ENCODE results near the gene TOR3A.

TOR3A gene

DNA sequence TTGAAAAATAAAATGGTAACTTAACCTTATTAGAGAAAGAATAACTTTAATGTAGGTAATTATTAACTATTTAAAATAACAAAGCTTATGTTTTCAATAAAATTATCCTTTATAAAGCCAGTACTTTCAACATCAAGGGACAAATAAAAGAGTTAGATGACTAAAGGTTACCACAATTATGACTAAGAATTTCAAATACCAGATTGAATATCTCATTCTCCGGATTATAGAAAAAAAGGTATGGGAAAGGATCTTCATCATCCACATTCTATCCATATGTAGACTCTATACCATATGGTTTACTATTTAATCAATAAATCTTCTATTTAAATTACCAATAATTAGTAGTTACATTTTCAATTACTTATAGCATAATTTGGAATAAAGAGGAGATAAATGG, 62.8 kb downstream of the TOR3A start:
- Histone ChIP-seq H3K36me3 (ENCODE audit: control insufficient read depth in 4 of 4, insufficient read depth in 4 of 4, low read length in 3 of 4) (peaks cover 0 to 16% (median 4%) of the 10 kb centered on the region in 4 experiments), H3K27me3 (replicated peaks in 2 of 5; ENCODE audit: control insufficient read depth in 4 of 5, insufficient read depth in 5 of 5, low read length in 4 of 5) (no peaks in the 10 kb centered on the region), H3K4me1 (ENCODE audit: control extremely low read depth in 1 of 4, control insufficient read depth in 4 of 4, insufficient read depth in 4 of 4, low read length in 3 of 4) (peaks cover 5 to 25% (median 13%) of the 10 kb centered on the region in 4 experiments), H3K27ac (ENCODE audit: insufficient read depth in 1 of 2, low read depth in 1 of 2, low read length in 2 of 2, poor library complexity in 1 of 2, severe bottlenecking in 2 of 2) (no peak overlapping the region), H3K4me3 (ENCODE audit: control insufficient read depth in 1 of 7, extremely low read depth in 1 of 7, insufficient read depth in 4 of 7, low read depth in 2 of 7, low read length in 6 of 7) (no peak overlapping the region), H3K9me3 (ENCODE audit: control extremely low read depth in 1 of 5, control insufficient read depth in 4 of 5, insufficient read depth in 2 of 5, low read depth in 1 of 5, low read length in 4 of 5) (peaks cover 0 to 17% (median 2%) of the 10 kb centered on the region in 5 experiments)
- CTCF ChIA-PET = no interaction called here
- no peak for DNase-seq
- no CpG with 5 or more reads among the region's 1 CpG for WGBS (ENCODE audit: insufficient coverage)
- POLR2A ChIA-PET = no interaction called here

DNA sequence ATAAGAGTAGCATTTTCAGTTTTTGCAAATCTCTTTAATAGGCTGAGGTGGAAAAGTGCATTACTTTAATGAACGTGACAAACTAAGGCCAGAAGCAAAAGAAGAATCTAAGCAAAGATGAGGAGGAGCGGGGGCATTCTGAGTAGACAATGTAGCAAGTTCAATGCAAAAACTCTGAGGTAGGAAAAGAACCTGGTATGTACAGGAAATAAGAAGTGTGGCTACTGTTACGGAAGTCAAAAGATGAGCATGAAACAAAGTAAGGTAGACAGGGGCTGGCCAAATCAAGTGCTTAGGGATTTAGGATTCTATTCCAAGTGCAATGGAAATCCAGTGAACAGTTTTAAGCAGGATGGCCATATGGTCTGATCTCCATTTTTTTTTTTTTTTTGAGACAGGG, 63.7 kb downstream of the TOR3A start:
- WGBS (ENCODE audit: insufficient coverage) = 97% methylated on average over 3 of the region's 3 CpGs
- Histone ChIP-seq H3K27me3 (replicated peaks in 2 of 5; ENCODE audit: control insufficient read depth in 4 of 5, insufficient read depth in 5 of 5, low read length in 4 of 5) (no peaks in the 10 kb centered on the region), H3K36me3 (ENCODE audit: control insufficient read depth in 4 of 4, insufficient read depth in 4 of 4, low read length in 3 of 4) (peaks cover 0 to 16% (median 3%) of the 10 kb centered on the region in 4 experiments), H3K9me3 (ENCODE audit: control extremely low read depth in 1 of 5, control insufficient read depth in 4 of 5, insufficient read depth in 2 of 5, low read depth in 1 of 5, low read length in 4 of 5) (peaks cover 0 to 22% (median 2%) of the 10 kb centered on the region in 5 experiments), H3K27ac (ENCODE audit: insufficient read depth in 1 of 2, low read depth in 1 of 2, low read length in 2 of 2, poor library complexity in 1 of 2, severe bottlenecking in 2 of 2) (no peak overlapping the region), H3K4me3 (ENCODE audit: control insufficient read depth in 1 of 7, extremely low read depth in 1 of 7, insufficient read depth in 4 of 7, low read depth in 2 of 7, low read length in 6 of 7) (no peak overlapping the region), H3K4me1 (ENCODE audit: control extremely low read depth in 1 of 4, control insufficient read depth in 4 of 4, insufficient read depth in 4 of 4, low read length in 3 of 4) (peaks cover 5 to 25% (median 13%) of the 10 kb centered on the region in 4 experiments)
- ChIA-PET CTCF (no interaction called here), POLR2A (no interaction called here)
- no peak for DNase-seq

Measured in common myeloid progenitor, CD34-positive (primary cell).